ENCODE measurements around the gene RNASEL.
A peak's percentile ranks its signal among the peaks of the same experiment; 100 is the strongest.

The RNASEL gene

GRCh38 chr1:182600745-182601415 is 11.8 kb upstream of the RNASEL start:
- H3K36me3 Mint-ChIP-seq (ENCODE audit: low read depth) = no peaks in the 10 kb centered on the region
- H3K27ac Mint-ChIP-seq = no peak overlapping the region
- peaks cover 17% of the 10 kb centered on the region for H3K27me3 Mint-ChIP-seq
- H3K4me3 Mint-ChIP-seq = no peak overlapping the region
- intact Hi-C loops (cut with micrococcal nuclease) = loop anchor here (1.0 kb wide), 1 partner anchor 183 kb away; no protein-coding TSS in a partner anchor
- peaks cover 32% of the 10 kb centered on the region for H3K4me1 Mint-ChIP-seq (ENCODE audit: low read depth)
- H3K9me3 Mint-ChIP-seq = no peaks in the 10 kb centered on the region

GRCh38 chr1:182600036-182600713 is 11.1 kb upstream of the RNASEL start:
- intact Hi-C loops (cut with micrococcal nuclease) = no loop called here
- H3K36me3 Mint-ChIP-seq (ENCODE audit: low read depth) = no peaks in the 10 kb centered on the region
- H3K27me3 Mint-ChIP-seq = peaks cover 10% of the 10 kb centered on the region
- H3K4me1 Mint-ChIP-seq (ENCODE audit: low read depth) = peaks cover 32% of the 10 kb centered on the region
- no peak overlapping the region for H3K27ac Mint-ChIP-seq
- no peaks in the 10 kb centered on the region for H3K9me3 Mint-ChIP-seq
- no peak overlapping the region for H3K4me3 Mint-ChIP-seq

- H3K27me3 Mint-ChIP-seq = peaks cover 8% of the 10 kb centered on the region
- H3K9me3 Mint-ChIP-seq = no peaks in the 10 kb centered on the region
- no peak overlapping the region for H3K27ac Mint-ChIP-seq
- H3K4me1 Mint-ChIP-seq (ENCODE audit: low read depth) = peaks cover 29% of the 10 kb centered on the region
- no peaks in the 10 kb centered on the region for H3K36me3 Mint-ChIP-seq (ENCODE audit: low read depth)
- intact Hi-C loops (cut with micrococcal nuclease) = loop anchor here (5.0 to 10.0 kb wide), 2 partner anchors 517 to 875 kb away; partner anchors contain the start of gene SMG7
- no peak overlapping the region for H3K4me3 Mint-ChIP-seq
Measured at GRCh38 chr1:182599339-182599738, 10.3 kb upstream of the RNASEL start.

- Mint-ChIP-seq H3K4me1 (ENCODE audit: low read depth) (peaks cover 27% of the 10 kb centered on the region), H3K9me3 (no peaks in the 10 kb centered on the region), H3K4me3 (no peak overlapping the region), H3K36me3 (ENCODE audit: low read depth) (no peaks in the 10 kb centered on the region), H3K27me3 (peaks cover 8% of the 10 kb centered on the region), H3K27ac (peak overlapping the region; percentile 25)
- intact Hi-C loops (cut with micrococcal nuclease) = loop anchor here (5.0 to 10.0 kb wide), 2 partner anchors 516 to 877 kb away; partner anchors contain the start of gene SMG7
Measured at GRCh38 chr1:182598296-182598695, 9.2 kb upstream of the RNASEL start.

- Mint-ChIP-seq H3K4me3 (no peak overlapping the region), H3K27me3 (peaks cover 8% of the 10 kb centered on the region), H3K36me3 (ENCODE audit: low read depth) (no peaks in the 10 kb centered on the region), H3K27ac (no peak overlapping the region), H3K9me3 (no peaks in the 10 kb centered on the region), H3K4me1 (ENCODE audit: low read depth) (peaks cover 25% of the 10 kb centered on the region)
- intact Hi-C loops (cut with micrococcal nuclease) = loop anchor here (5.0 to 10.0 kb wide), 2 partner anchors 515 to 878 kb away; partner anchors contain the start of gene SMG7
Measured at GRCh38 chr1:182596934-182597333, 7.9 kb upstream of the RNASEL start.

- Mint-ChIP-seq H3K36me3 (ENCODE audit: low read depth) (no peaks in the 10 kb centered on the region), H3K9me3 (no peaks in the 10 kb centered on the region), H3K27ac (no peak overlapping the region), H3K4me3 (no peak overlapping the region), H3K27me3 (peaks cover 8% of the 10 kb centered on the region), H3K4me1 (ENCODE audit: low read depth) (peaks cover 25% of the 10 kb centered on the region)
- intact Hi-C loops (cut with micrococcal nuclease) = loop anchor here (5.0 to 10.0 kb wide), 2 partner anchors 513 to 879 kb away; partner anchors contain the start of gene SMG7
Measured at GRCh38 chr1:182595641-182596240, 6.7 kb upstream of the RNASEL start.

GRCh38 chr1:182589931-182590330 is 875 bp upstream of the RNASEL start:
- peak overlapping the region; percentile 1 for H3K27ac Mint-ChIP-seq
- intact Hi-C loops (cut with micrococcal nuclease) = loop anchor here (5.0 to 10.0 kb wide), 3 partner anchors 145 to 885 kb away; partner anchors contain the start of genes GLUL and SMG7
- peaks cover 44% of the 10 kb centered on the region for H3K4me1 Mint-ChIP-seq (ENCODE audit: low read depth)
- peaks cover 13% of the 10 kb centered on the region for H3K9me3 Mint-ChIP-seq
- no peaks in the 10 kb centered on the region for H3K27me3 Mint-ChIP-seq
- H3K4me3 Mint-ChIP-seq = no peak overlapping the region
- peaks cover 22% of the 10 kb centered on the region for H3K36me3 Mint-ChIP-seq (ENCODE audit: low read depth)

GRCh38 chr1:182589520-182589919 is 464 bp upstream of the RNASEL start:
- Mint-ChIP-seq H3K27me3 (no peaks in the 10 kb centered on the region), H3K36me3 (ENCODE audit: low read depth) (peaks cover 25% of the 10 kb centered on the region), H3K4me1 (ENCODE audit: low read depth) (peaks cover 48% of the 10 kb centered on the region), H3K9me3 (peaks cover 13% of the 10 kb centered on the region), H3K27ac (peak overlapping the region; percentile 98), H3K4me3 (no peak overlapping the region)
- intact Hi-C loops (cut with micrococcal nuclease) = loop anchor here (10.0 kb wide), 1 partner anchor 145 kb away; no protein-coding TSS in a partner anchor

- Mint-ChIP-seq H3K27me3 (no peaks in the 10 kb centered on the region), H3K9me3 (peaks cover 13% of the 10 kb centered on the region), H3K4me3 (peak overlapping the region; percentile 100), H3K27ac (peak overlapping the region; percentile 98), H3K4me1 (ENCODE audit: low read depth) (peaks cover 47% of the 10 kb centered on the region), H3K36me3 (ENCODE audit: low read depth) (peaks cover 35% of the 10 kb centered on the region)
- intact Hi-C loops (cut with micrococcal nuclease) = loop anchor here (10.0 kb wide), 1 partner anchor 143 kb away; no protein-coding TSS in a partner anchor
Measured at GRCh38 chr1:182587666-182588499, 1.2 kb downstream of the RNASEL start.

GRCh38 chr1:182587093-182587492 is 2.0 kb downstream of the RNASEL start:
- Mint-ChIP-seq H3K27ac (no peak overlapping the region), H3K4me3 (no peak overlapping the region), H3K9me3 (peaks cover 13% of the 10 kb centered on the region), H3K4me1 (ENCODE audit: low read depth) (peaks cover 48% of the 10 kb centered on the region), H3K36me3 (ENCODE audit: low read depth) (peaks cover 43% of the 10 kb centered on the region), H3K27me3 (no peaks in the 10 kb centered on the region)
- intact Hi-C loops (cut with micrococcal nuclease) = loop anchor here (10.0 kb wide), 1 partner anchor 142 kb away; no protein-coding TSS in a partner anchor

GRCh38 chr1:182586380-182586779 is 2.7 kb downstream of the RNASEL start:
- Mint-ChIP-seq H3K27ac (peak overlapping the region; percentile 80), H3K27me3 (no peaks in the 10 kb centered on the region), H3K4me1 (ENCODE audit: low read depth) (peaks cover 48% of the 10 kb centered on the region), H3K9me3 (peaks cover 13% of the 10 kb centered on the region), H3K36me3 (ENCODE audit: low read depth) (peaks cover 50% of the 10 kb centered on the region), H3K4me3 (no peak overlapping the region)
- intact Hi-C loops (cut with micrococcal nuclease) = loop anchor here (10.0 kb wide), 1 partner anchor 142 kb away; no protein-coding TSS in a partner anchor

- no peak overlapping the region for H3K27ac Mint-ChIP-seq
- no peak overlapping the region for H3K4me3 Mint-ChIP-seq
- peaks cover 66% of the 10 kb centered on the region for H3K36me3 Mint-ChIP-seq (ENCODE audit: low read depth)
- H3K4me1 Mint-ChIP-seq (ENCODE audit: low read depth) = peaks cover 48% of the 10 kb centered on the region
- H3K9me3 Mint-ChIP-seq = peaks cover 13% of the 10 kb centered on the region
- H3K27me3 Mint-ChIP-seq = no peaks in the 10 kb centered on the region
- intact Hi-C loops (cut with micrococcal nuclease) = loop anchor here (10.0 kb wide), 1 partner anchor 140 kb away; no protein-coding TSS in a partner anchor
Measured at GRCh38 chr1:182584746-182585145, 4.3 kb downstream of the RNASEL start.

GRCh38 chr1:182580736-182581135 is 8.3 kb downstream of the RNASEL start:
- Mint-ChIP-seq H3K27me3 (no peaks in the 10 kb centered on the region), H3K27ac (no peak overlapping the region), H3K4me1 (ENCODE audit: low read depth) (peaks cover 25% of the 10 kb centered on the region), H3K36me3 (ENCODE audit: low read depth) (peaks cover 82% of the 10 kb centered on the region), H3K4me3 (no peak overlapping the region), H3K9me3 (peaks cover 1% of the 10 kb centered on the region)
- intact Hi-C loops (cut with micrococcal nuclease) = loop anchor here (10.0 kb wide), 1 partner anchor 136 kb away; no protein-coding TSS in a partner anchor
